KBM-7 (cell line): Measurements from ENCODE around the gene HADHA.
"Not testable (repeated sequence)": the region's sequence is repeated elsewhere in the genome, so short reads cannot be mapped to it uniquely, and the experiment has no call there.

Experiments used
- DNase-seq: peaks from one replicate; pipeline ENCODE4 v3.0.0-alpha.2; 2015
- in situ Hi-C: fragments of 300-500 bp; cut with MboI; formaldehyde crosslinking; loops from 2 replicates; pipeline ENCODE4 v1.14.3; 2020; ENCODE audit warnings: low sequenced_read_pairs, low pct_unique_long_range_greater_than_20kb, mixed read lengths

Gene HADHA

GRCh38 chr2:26244309-26245230, at the start of gene HADHA, which contains the start of gene HADHB:
TSS of gene HADHA (minus strand) at chr2:26244632. CDS start at chr2:26244596, 36 bp downstream.
TSS of gene HADHB (plus strand) at chr2:26244939. CDS start at chr2:26254255, 9,316 bp downstream.
- in situ Hi-C loops = no loop called here

GRCh38 chr2:26292646-26293045, 48.2 kb upstream of the HADHA start:
- no peak for DNase-seq
- in situ Hi-C loops = no loop called here

More at GRCh38 chr2:26244309-26245230, at the start of gene HADHA, which contains the start of gene HADHB:
- peak; percentile 95 for DNase-seq

- no peak for DNase-seq
- in situ Hi-C loops = no loop called here
Observed at GRCh38 chr2:26290001-26290400, 45.6 kb upstream of the HADHA start.

- DNase-seq = no peak
- in situ Hi-C loops = no loop called here
Observed at GRCh38 chr2:26285931-26286330, 41.5 kb upstream of the HADHA start.

GRCh38 chr2:26284132-26284531, 39.7 kb upstream of the HADHA start:
- DNase-seq = no peak
- in situ Hi-C loops = no loop called here

GRCh38 chr2:26283606-26284005, 39.2 kb upstream of the HADHA start:
- in situ Hi-C loops = no loop called here

GRCh38 chr2:26281226-26281625, 36.8 kb upstream of the HADHA start:
- no peak for DNase-seq
- in situ Hi-C loops = no loop called here

More at GRCh38 chr2:26283606-26284005, 39.2 kb upstream of the HADHA start:
- DNase-seq = no peak

GRCh38 chr2:26279886-26280285, 35.5 kb upstream of the HADHA start:
- in situ Hi-C loops = no loop called here
- DNase-seq = no peak

- no peak for DNase-seq
- in situ Hi-C loops = no loop called here
Observed at GRCh38 chr2:26276484-26277227, 32.2 kb upstream of the HADHA start.

GRCh38 chr2:26274058-26274613, 29.7 kb upstream of the HADHA start:
- DNase-seq = no peak
- in situ Hi-C loops = no loop called here

GRCh38 chr2:26273501-26273900, 29.1 kb upstream of the HADHA start:
- DNase-seq = no peak

GRCh38 chr2:26270373-26270772, 25.9 kb upstream of the HADHA start:
- DNase-seq = no peak
- in situ Hi-C loops = no loop called here

More at GRCh38 chr2:26273501-26273900, 29.1 kb upstream of the HADHA start:
- in situ Hi-C loops = no loop called here

- in situ Hi-C loops = no loop called here
- DNase-seq = no peak
Observed at GRCh38 chr2:26269571-26270158, 25.2 kb upstream of the HADHA start.

- in situ Hi-C loops, DNase-seq: not testable (repeated sequence)
Observed at GRCh38 chr2:26268670-26269385, 24.4 kb upstream of the HADHA start.

GRCh38 chr2:26268213-26268612, 23.8 kb upstream of the HADHA start:
- DNase-seq = no peak
- in situ Hi-C loops = no loop called here

- in situ Hi-C loops, DNase-seq: not testable (repeated sequence)
Observed at GRCh38 chr2:26258836-26259235, 14.4 kb upstream of the HADHA start.

- no peak for DNase-seq
- in situ Hi-C loops = no loop called here
Observed at GRCh38 chr2:26255759-26256384, 11.4 kb upstream of the HADHA start.

GRCh38 chr2:26251893-26252292, 7.5 kb upstream of the HADHA start:
- DNase-seq = no peak
- in situ Hi-C loops = no loop called here
